SK-N-SH (cell line): Measurements from ENCODE around the gene ZMYND8. TPM values are rescaled to one million over a fixed set of nuclear protein-coding genes. Genes with fewer than 3 reads are reported as not detected.

ENCODE experiments used
- CTCF ChIA-PET: fragments of 300-600, 350-600 bp; formaldehyde crosslinking; extraction: SDS; loops from one replicate; lab custom pipeline; 2021; lab: Yijun Ruan, JAX
- POLR2A ChIA-PET: fragments of 350-600 bp; sonication (Branson Sonifier 250); formaldehyde crosslinking; extraction: SDS; loops from one replicate; lab custom pipeline; 2020; ENCODE audit warnings: antibody characterized with exemption, inconsistent platforms; lab: Yijun Ruan, JAX
- DNase-seq: peaks from one replicate; pipeline ENCODE4 v3.0.0; 2012
- H2AFZ ChIP-seq: fragments of 200-600 bp; sonication (generic); 2 replicates; pipeline ENCODE4 v1.8.1; 2016; ENCODE audit warnings: antibody characterized with exemption, mild to moderate bottlenecking, low read depth
- H3F3A ChIP-seq: fragments of 200-600 bp; sonication (generic); replicated peaks from 2 replicates; pipeline ENCODE3; 2016; ENCODE audit warnings: antibody characterized with exemption, mild to moderate bottlenecking; ENCODE audit not compliant: insufficient read depth
- H3K27ac ChIP-seq, 2 experiments: fragments of 200-500 bp in 1 of 2; fragments of 200-600 bp in 1 of 2; sonication (Bioruptor generic) in 1 of 2; sonication (generic), shearing (Covaris generic) in 1 of 2; 2 replicates each; pipeline versions ENCODE4 v1.5.1 to v1.6.1; 2014 to 2016; ENCODE audit warnings: low read depth in 2 of 2, inconsistent platforms in 1 of 2, low read length in 1 of 2, mild to moderate bottlenecking in 1 of 2, mixed read lengths in 1 of 2
- H3K27me3 ChIP-seq: fragments of 200-600 bp; sonication (generic), shearing (Covaris generic); 2 replicates; pipeline ENCODE4 v1.6.1; 2016; ENCODE audit warnings: mixed run types; ENCODE audit not compliant: insufficient read depth
- H3K36me3 ChIP-seq, 2 experiments: fragments of 200-500 bp in 1 of 2; fragments of 200-600 bp in 1 of 2; sonication (Bioruptor generic) in 1 of 2; sonication (generic) in 1 of 2; replicated peaks in 1 of 2; 2 replicates each; pipeline versions ENCODE3 to v1.5.1; 2014 to 2016; ENCODE audit warnings: low read length in 1 of 2, mild to moderate bottlenecking in 1 of 2; ENCODE audit not compliant: insufficient read depth in 2 of 2, control insufficient read depth in 1 of 2
- H3K4me1 ChIP-seq, 2 experiments: fragments of 200-500 bp in 1 of 2; fragments of 200-600 bp in 1 of 2; sonication (Bioruptor generic) in 1 of 2; sonication (generic), shearing (Covaris generic) in 1 of 2; 2 replicates each; pipeline versions ENCODE4 v1.5.1 to v1.6.1; 2014 to 2016; ENCODE audit warnings: low read depth in 1 of 2, low read length in 1 of 2, mixed run types in 1 of 2; ENCODE audit not compliant: insufficient read depth in 2 of 2, control insufficient read depth in 1 of 2
- H3K4me2 ChIP-seq: fragments of 200-600 bp; sonication (generic), shearing (Covaris generic); 2 replicates; pipeline ENCODE4 v1.6.1; 2017; ENCODE audit warnings: mixed run types
- H3K4me3 ChIP-seq, 2 experiments: fragments of 200-500 bp in 1 of 2; fragments of 200-600 bp in 1 of 2; sonication (Bioruptor generic) in 1 of 2; sonication (generic), shearing (Covaris generic) in 1 of 2; 2 replicates each; pipeline versions ENCODE4 v1.5.1 to v1.8.1; 2014 to 2016; ENCODE audit warnings: low read depth in 2 of 2, inconsistent platforms in 1 of 2, low read length in 1 of 2, mild to moderate bottlenecking in 1 of 2, mixed read lengths in 1 of 2, moderate library complexity in 1 of 2
- H3K79me2 ChIP-seq: fragments of 200-600 bp; sonication (generic); 2 replicates; pipeline ENCODE4 v1.8.1; 2017; ENCODE audit warnings: mild to moderate bottlenecking; ENCODE audit not compliant: insufficient read depth
- H3K9ac ChIP-seq: fragments of 200-600 bp; sonication (generic); 2 replicates; pipeline ENCODE4 v1.6.1; 2017; ENCODE audit warnings: mixed run types
- H3K9me2 ChIP-seq: fragments of 200-600 bp; sonication (generic); 2 replicates; pipeline ENCODE4 v1.6.1; 2017; ENCODE audit warnings: mixed run types
- H3K9me3 ChIP-seq: fragments of 200-600 bp; sonication (generic); 2 replicates; pipeline ENCODE4 v1.6.1; 2017; ENCODE audit warnings: mixed run types, mild to moderate bottlenecking, moderate library complexity
- H4K20me1 ChIP-seq: fragments of 200-600 bp; sonication (generic); 2 replicates; pipeline ENCODE4 v1.6.1; 2017; ENCODE audit warnings: mild to moderate bottlenecking, mixed run types; ENCODE audit not compliant: insufficient read depth
- IRF3 ChIP-seq: fragments of 150-350 bp; IDR thresholded peaks from 2 replicates; pipeline ENCODE4 v1.6.1; 2016; ENCODE audit warnings: mild to moderate bottlenecking, low read depth, low read length
- JUND ChIP-seq: IDR thresholded peaks from 2 replicates; pipeline ENCODE4 v1.4.0; 2012
- RAD21 ChIP-seq: IDR thresholded peaks from 2 replicates; pipeline ENCODE4 v1.6.1; 2012; ENCODE audit warnings: mild to moderate bottlenecking, low read length
- RCOR1 ChIP-seq: fragments of 150-350 bp; IDR thresholded peaks from 2 replicates; pipeline ENCODE4 v1.6.1; 2017; ENCODE audit warnings: antibody characterized with exemption, low read length
- SIN3A ChIP-seq: IDR thresholded peaks from 2 replicates; pipeline ENCODE4 v1.6.1; 2012; ENCODE audit warnings: low read depth, mild to moderate bottlenecking, low read length, moderate library complexity, borderline replicate concordance
- SMC3 ChIP-seq: IDR thresholded peaks from 2 replicates; pipeline ENCODE4 v1.6.1; 2012; ENCODE audit warnings: low read depth, low read length, improper control_type of control experiment
- WGBS: methylation state at CpG from one replicate; pipeline ENCODE4 v1.1.6; 2017; ENCODE audit warnings: low lambda C conversion rate; 5-methylcytosine and 5-hydroxymethylcytosine counted together
- polyA plus RNA-seq, 3 experiments: library from polyadenylated mRNA; depleted of rRNA; stranded (reverse); fragments of >200 nt; gene quantifications; 2 replicates each; pipeline ENCODE4 v1.2.3, GENCODE V29; 2012

Gene ZMYND8
- polyA plus RNA-seq, 1 of the 3 experiments (the other 2 are of a cell fraction): 25.3 TPM

DNA sequence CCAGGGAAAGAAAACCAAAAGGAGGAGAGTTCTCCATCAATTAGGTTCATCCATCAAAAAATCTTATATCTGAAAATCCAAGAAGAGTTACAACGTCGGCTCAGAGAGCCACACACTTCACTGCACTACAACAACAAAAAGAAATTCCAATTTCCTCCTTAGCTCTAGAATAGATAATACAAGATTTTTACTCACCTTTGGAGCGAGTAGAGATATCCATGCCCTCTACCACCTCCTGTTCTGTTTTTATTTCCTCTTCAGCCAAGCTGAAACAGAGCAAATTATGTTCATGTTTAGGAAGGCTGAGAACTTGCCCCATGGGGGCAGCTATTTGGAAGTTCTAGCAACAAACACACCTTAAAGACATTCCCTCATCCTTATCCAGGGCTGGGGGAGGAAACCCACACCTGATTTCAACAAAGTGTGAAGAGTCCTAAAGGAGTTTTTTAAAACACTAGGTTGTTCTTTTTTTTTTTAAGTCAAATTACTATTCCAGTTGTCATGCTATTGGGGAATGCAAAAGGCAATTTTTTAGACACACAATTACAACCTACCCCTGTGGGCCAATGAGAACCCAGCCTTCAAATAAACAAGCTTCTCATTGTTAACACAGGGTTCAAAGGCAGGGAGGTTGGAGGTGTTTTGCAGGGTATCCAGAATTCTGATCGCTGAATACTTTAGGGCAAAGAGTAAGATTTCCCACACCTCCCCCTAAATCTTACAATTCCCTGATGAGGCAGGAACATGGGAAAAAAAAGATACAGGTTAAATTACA lies 8.7 kb downstream of the ZMYND8 start:
- 93% methylated on average over 4 of the region's 4 CpGs for WGBS
- Histone ChIP-seq H3K36me3 (peaks cover 11 to 37% of the 10 kb centered on the region in 2 experiments), H3K9ac (0 out of 2 replicates have a peak overlapping the region, but pooled peaks have one; percentile 34), H3K9me3 (no peaks in the 10 kb centered on the region), H3K4me1 (peaks cover 35 to 52% of the 10 kb centered on the region in 2 experiments), H3K4me3 (no peak overlapping the region), H3K9me2 (no peaks in the 10 kb centered on the region), H3K27ac (peak overlapping the region; percentile 97 to 100), H3K79me2 (peaks cover 99% of the 10 kb centered on the region), H3K27me3 (no peaks in the 10 kb centered on the region), H2AFZ (no peak overlapping the region), H3K4me2 (peak overlapping the region; percentile 79), H4K20me1 (no peaks in the 10 kb centered on the region), H3F3A (peaks cover 17% of the 10 kb centered on the region)
- no peak for DNase-seq
- POLR2A ChIA-PET: no interaction called here
- TF ChIP-seq JUND (no peak), SMC3 (no peak), IRF3 (no peak)
- CTCF ChIA-PET: interaction anchor here (0.7 to 1.4 kb wide), 5 partner anchors 9 to 75 kb away, joined by 3 to 6 read pairs (median 4); partner anchors contain the start of gene ZMYND8

GRCh38 chr20:47346172-47346571 lies 10.3 kb downstream of the ZMYND8 start:
- ChIA-PET CTCF (interaction anchor here (1.1 to 1.4 kb wide), 2 partner anchors 38 kb away, joined by 3 to 6 read pairs; no protein-coding TSS in a partner anchor), POLR2A (no interaction called here)
- TF ChIP-seq RAD21 (no peak), RCOR1 (no peak), SIN3A (no peak), IRF3 (no peak)
- TF ChIP-seq, all 33 proteins: peak for 0

More at GRCh38 chr20:47346172-47346571, 10.3 kb downstream of the ZMYND8 start:
- no peak overlapping the region for H2AFZ ChIP-seq
- H4K20me1 ChIP-seq: no peaks in the 10 kb centered on the region
- peaks cover 18 to 37% of the 10 kb centered on the region in 2 experiments; a peak in 3 of 4 replicates for H3K4me1 ChIP-seq
- WGBS: 100% methylated on average over 2 of the region's 3 CpGs
- no peaks in the 10 kb centered on the region for H3K9me2 ChIP-seq
- no peaks in the 10 kb centered on the region for H3K27me3 ChIP-seq
- no peak overlapping the region for H3K4me2 ChIP-seq
- no peak overlapping the region for H3K4me3 ChIP-seq
- peaks cover 10 to 38% of the 10 kb centered on the region in 2 experiments for H3K36me3 ChIP-seq
- no peaks in the 10 kb centered on the region for H3K9me3 ChIP-seq
- H3K27ac ChIP-seq: no peak overlapping the region
- H3K79me2 ChIP-seq: peaks cover 99% of the 10 kb centered on the region
- no peak overlapping the region for H3K9ac ChIP-seq
- no peak for DNase-seq
- peaks cover 14% of the 10 kb centered on the region for H3F3A ChIP-seq
